ENCODE results near the gene C4BPA.

The C4BPA gene

GRCh38 chr1:207058252-207058651 is 45.8 kb upstream of the C4BPA start:
- peaks cover 3% of the 10 kb centered on the region for H3K79me2 ChIP-seq (ENCODE audit: control insufficient read depth, insufficient read depth, low read length, poor library complexity)

GRCh38 chr1:207058878-207059867 is 44.9 kb upstream of the C4BPA start:
- Histone ChIP-seq H3K79me2 (ENCODE audit: control insufficient read depth, insufficient read depth, low read length, poor library complexity) (no peaks in the 10 kb centered on the region), H3K4ac (ENCODE audit: low read depth, low read length) (no peak overlapping the region), H3K4me2 (ENCODE audit: low read length) (no peak overlapping the region), H2AK5ac (ENCODE audit: low read length) (no peak overlapping the region), H3K4me1 (ENCODE audit: control insufficient read depth in 1 of 2, insufficient read depth in 2 of 2, low read length in 2 of 2) (no peaks in the 10 kb centered on the region), H3K27ac (ENCODE audit: low read depth, low read length) (no peak overlapping the region), H3K9ac (ENCODE audit: low read length) (no peak overlapping the region), H3K4me3 (ENCODE audit: low read depth, low read length) (no peak overlapping the region), H4K12ac (ENCODE audit: low read depth, low read length) (no peak overlapping the region), H4K8ac (ENCODE audit: low read depth, low read length) (no peak overlapping the region), H2BK5ac (ENCODE audit: low read depth, low read length, poor library complexity) (no peak overlapping the region), H3K9me3 (ENCODE audit: insufficient read depth, low read depth, low read length) (no peaks in the 10 kb centered on the region), H3K36me3 (ENCODE audit: control insufficient read depth in 1 of 2, insufficient read depth in 2 of 2, low read length in 2 of 2) (peaks cover 4 to 21% of the 10 kb centered on the region in 2 experiments), H2AFZ (ENCODE audit: insufficient read depth, low read length, poor library complexity) (no peak overlapping the region), H3K23ac (ENCODE audit: low read length) (no peak overlapping the region), H4K91ac (ENCODE audit: low read depth, low read length) (no peak overlapping the region), H3K79me1 (ENCODE audit: low read length) (no peaks in the 10 kb centered on the region), H2BK120ac (ENCODE audit: insufficient read depth, low read length, poor library complexity) (no peak overlapping the region), H3K27me3 (ENCODE audit: insufficient read depth, low read length) (no peaks in the 10 kb centered on the region), H2BK12ac (ENCODE audit: low read length) (no peak overlapping the region), H3K14ac (ENCODE audit: low read length) (no peak overlapping the region), H3K18ac (ENCODE audit: low read length) (no peak overlapping the region)
- no peak for DNase-seq
- no CpG with 5 or more reads among the region's 6 CpGs for WGBS (ENCODE audit: extremely low coverage, insufficient coverage, insufficient read length)

More at GRCh38 chr1:207058252-207058651, 45.8 kb upstream of the C4BPA start:
- Histone ChIP-seq H4K8ac (ENCODE audit: low read depth, low read length) (no peak overlapping the region), H3K36me3 (ENCODE audit: control insufficient read depth in 1 of 2, insufficient read depth in 2 of 2, low read length in 2 of 2) (peaks cover 2 to 17% of the 10 kb centered on the region in 2 experiments), H3K4ac (ENCODE audit: low read depth, low read length) (no peak overlapping the region), H3K4me1 (ENCODE audit: control insufficient read depth in 1 of 2, insufficient read depth in 2 of 2, low read length in 2 of 2) (peaks cover 3% of the 10 kb centered on the region in 2 experiments), H3K14ac (ENCODE audit: low read length) (no peak overlapping the region), H3K9me3 (ENCODE audit: insufficient read depth, low read depth, low read length) (no peaks in the 10 kb centered on the region), H4K91ac (ENCODE audit: low read depth, low read length) (no peak overlapping the region), H3K18ac (ENCODE audit: low read length) (no peak overlapping the region), H3K79me1 (ENCODE audit: low read length) (peaks cover 4% of the 10 kb centered on the region), H3K23ac (ENCODE audit: low read length) (no peak overlapping the region), H3K27me3 (ENCODE audit: insufficient read depth, low read length) (no peaks in the 10 kb centered on the region), H2BK5ac (ENCODE audit: low read depth, low read length, poor library complexity) (no peak overlapping the region), H3K9ac (ENCODE audit: low read length) (no peak overlapping the region), H3K4me3 (ENCODE audit: low read depth, low read length) (no peak overlapping the region), H3K27ac (ENCODE audit: low read depth, low read length) (no peak overlapping the region), H2AK5ac (ENCODE audit: low read length) (no peak overlapping the region), H2AFZ (ENCODE audit: insufficient read depth, low read length, poor library complexity) (no peak overlapping the region), H4K12ac (ENCODE audit: low read depth, low read length) (no peak overlapping the region), H2BK12ac (ENCODE audit: low read length) (no peak overlapping the region), H2BK120ac (ENCODE audit: insufficient read depth, low read length, poor library complexity) (no peak overlapping the region), H3K4me2 (ENCODE audit: low read length) (no peak overlapping the region)
- WGBS (ENCODE audit: extremely low coverage, insufficient coverage, insufficient read length) = no CpG with 5 or more reads among the region's 4 CpGs
- DNase-seq = no peak

GRCh38 chr1:207059881-207060280 is 44.2 kb upstream of the C4BPA start:
- WGBS (ENCODE audit: extremely low coverage, insufficient coverage, insufficient read length) = no CpG with 5 or more reads among the region's 4 CpGs
- H3K79me2 ChIP-seq (ENCODE audit: control insufficient read depth, insufficient read depth, low read length, poor library complexity) = no peaks in the 10 kb centered on the region
- H4K12ac ChIP-seq (ENCODE audit: low read depth, low read length) = no peak overlapping the region
- DNase-seq = no peak
- H3K27me3 ChIP-seq (ENCODE audit: insufficient read depth, low read length) = no peaks in the 10 kb centered on the region
- no peak overlapping the region for H2BK5ac ChIP-seq (ENCODE audit: low read depth, low read length, poor library complexity)
- no peak overlapping the region for H2AFZ ChIP-seq (ENCODE audit: insufficient read depth, low read length, poor library complexity)
- H3K9me3 ChIP-seq (ENCODE audit: insufficient read depth, low read depth, low read length) = no peaks in the 10 kb centered on the region
- H3K4me1 ChIP-seq (ENCODE audit: control insufficient read depth in 1 of 2, insufficient read depth in 2 of 2, low read length in 2 of 2) = no peaks in the 10 kb centered on the region
- H3K79me1 ChIP-seq (ENCODE audit: low read length) = no peaks in the 10 kb centered on the region
- H2AK5ac ChIP-seq (ENCODE audit: low read length) = no peak overlapping the region
- peaks cover 8 to 22% of the 10 kb centered on the region in 2 experiments for H3K36me3 ChIP-seq (ENCODE audit: control insufficient read depth in 1 of 2, insufficient read depth in 2 of 2, low read length in 2 of 2)
- H3K9ac ChIP-seq (ENCODE audit: low read length) = no peak overlapping the region
- H4K91ac ChIP-seq (ENCODE audit: low read depth, low read length) = no peak overlapping the region
- no peak overlapping the region for H2BK12ac ChIP-seq (ENCODE audit: low read length)
- H4K8ac ChIP-seq (ENCODE audit: low read depth, low read length) = no peak overlapping the region
- no peak overlapping the region for H3K4me2 ChIP-seq (ENCODE audit: low read length)
- no peak overlapping the region for H3K23ac ChIP-seq (ENCODE audit: low read length)
- no peak overlapping the region for H3K4me3 ChIP-seq (ENCODE audit: low read depth, low read length)
- H3K18ac ChIP-seq (ENCODE audit: low read length) = no peak overlapping the region
- no peak overlapping the region for H3K4ac ChIP-seq (ENCODE audit: low read depth, low read length)
- H3K27ac ChIP-seq (ENCODE audit: low read depth, low read length) = no peak overlapping the region
- H2BK120ac ChIP-seq (ENCODE audit: insufficient read depth, low read length, poor library complexity) = no peak overlapping the region
- no peak overlapping the region for H3K14ac ChIP-seq (ENCODE audit: low read length)

- no peak overlapping the region for H3K14ac ChIP-seq (ENCODE audit: low read length)
- no peak overlapping the region for H3K4me3 ChIP-seq (ENCODE audit: low read depth, low read length)
- H3K4me2 ChIP-seq (ENCODE audit: low read length) = no peak overlapping the region
- no peak overlapping the region for H2BK120ac ChIP-seq (ENCODE audit: insufficient read depth, low read length, poor library complexity)
- no peak overlapping the region for H2BK5ac ChIP-seq (ENCODE audit: low read depth, low read length, poor library complexity)
- H3K4ac ChIP-seq (ENCODE audit: low read depth, low read length) = no peak overlapping the region
- no peak overlapping the region for H3K9ac ChIP-seq (ENCODE audit: low read length)
- H3K18ac ChIP-seq (ENCODE audit: low read length) = no peak overlapping the region
- H3K79me2 ChIP-seq (ENCODE audit: control insufficient read depth, insufficient read depth, low read length, poor library complexity) = no peaks in the 10 kb centered on the region
- H3K27me3 ChIP-seq (ENCODE audit: insufficient read depth, low read length) = no peaks in the 10 kb centered on the region
- H2AFZ ChIP-seq (ENCODE audit: insufficient read depth, low read length, poor library complexity) = no peak overlapping the region
- H2AK5ac ChIP-seq (ENCODE audit: low read length) = no peak overlapping the region
- H3K23ac ChIP-seq (ENCODE audit: low read length) = no peak overlapping the region
- no peak overlapping the region for H4K12ac ChIP-seq (ENCODE audit: low read depth, low read length)
- H2BK12ac ChIP-seq (ENCODE audit: low read length) = no peak overlapping the region
- H3K4me1 ChIP-seq (ENCODE audit: control insufficient read depth in 1 of 2, insufficient read depth in 2 of 2, low read length in 2 of 2) = no peaks in the 10 kb centered on the region
- no peak overlapping the region for H4K91ac ChIP-seq (ENCODE audit: low read depth, low read length)
- peaks cover 8 to 22% of the 10 kb centered on the region in 2 experiments for H3K36me3 ChIP-seq (ENCODE audit: control insufficient read depth in 1 of 2, insufficient read depth in 2 of 2, low read length in 2 of 2)
- no peak overlapping the region for H3K27ac ChIP-seq (ENCODE audit: low read depth, low read length)
- H3K79me1 ChIP-seq (ENCODE audit: low read length) = no peaks in the 10 kb centered on the region
- no peak for DNase-seq
- WGBS (ENCODE audit: extremely low coverage, insufficient coverage, insufficient read length) = no CpG with 5 or more reads among the region's 3 CpGs
- no peak overlapping the region for H4K8ac ChIP-seq (ENCODE audit: low read depth, low read length)
- no peaks in the 10 kb centered on the region for H3K9me3 ChIP-seq (ENCODE audit: insufficient read depth, low read depth, low read length)
Observed at GRCh38 chr1:207060596-207060995, 43.4 kb upstream of the C4BPA start.

Data from trophoblast cell (in vitro differentiated cells and primary cell).